WERI-Rb-1 (cell line): ENCODE data around the gene PC.
A peak's percentile ranks its signal among the peaks of the same experiment; 100 is the strongest.

Source experiments
- DNase-seq: peaks from one replicate; pipeline ENCODE4 v3.0.0-alpha.2; 2020
- H3K27ac ChIP-seq: fragments of 250-450 bp; sonication (Bioruptor Pico); 2 replicates; pipeline ENCODE4 v1.5.1; 2020; ENCODE audit warnings: mild to moderate bottlenecking, moderate library complexity
- H3K27me3 ChIP-seq: fragments of 250-450 bp; sonication (Bioruptor Pico); 2 replicates; pipeline ENCODE4 v1.5.1; 2021; ENCODE audit warnings: mild to moderate bottlenecking, low read depth, moderate library complexity; ENCODE audit not compliant: insufficient read depth, severe bottlenecking
- H3K36me3 ChIP-seq: fragments of 250-450 bp; sonication (Bioruptor Pico); 2 replicates; pipeline ENCODE4 v1.5.1; 2020; ENCODE audit warnings: mild to moderate bottlenecking, moderate library complexity
- H3K4me3 ChIP-seq: 2 replicates; pipeline ENCODE4 v1.5.1; 2011; ENCODE audit warnings: low read depth, mild to moderate bottlenecking, control low read depth, low read length
- H3K9me3 ChIP-seq: fragments of 250-450 bp; sonication (Bioruptor Pico); 2 replicates; pipeline ENCODE4 v1.5.1; 2021; ENCODE audit warnings: mild to moderate bottlenecking, moderate library complexity; ENCODE audit not compliant: severe bottlenecking
- TF ChIP-seq, protein P1 (sequence below): IDR thresholded peaks from 2 replicates; pipeline ENCODE4 v1.5.1; 2011; ENCODE audit warnings: low read depth, mild to moderate bottlenecking, control low read depth, inconsistent platforms, low read length

PC gene

DNA sequence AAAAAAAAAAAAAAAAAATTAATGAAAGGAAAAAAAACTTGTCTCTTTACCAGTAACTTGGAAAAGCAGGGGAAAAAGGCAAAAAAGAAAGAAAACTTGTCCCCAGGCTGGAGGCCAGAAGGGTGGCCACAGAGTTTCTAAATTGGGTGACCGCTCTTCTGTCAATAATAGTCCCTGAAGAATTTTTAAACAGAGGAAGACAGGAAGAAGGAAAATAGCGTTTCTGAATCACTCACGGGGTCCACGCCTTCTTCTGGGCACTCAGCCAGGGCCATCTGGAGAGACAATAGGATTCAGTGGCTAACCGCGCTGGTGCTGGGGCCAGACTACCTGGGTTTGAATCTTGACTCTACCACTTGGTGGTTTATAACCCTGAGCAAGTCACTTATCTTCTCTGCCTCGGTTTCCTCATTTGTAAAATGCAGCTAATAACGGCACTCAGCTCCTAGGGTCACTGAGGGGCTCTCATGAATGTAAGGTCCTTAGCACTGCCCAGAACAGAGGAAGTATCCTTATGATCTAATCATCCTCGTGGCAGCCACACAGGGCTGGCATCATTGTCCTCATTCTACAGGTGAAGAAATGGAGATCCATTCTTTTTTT is 23.9 kb upstream of the PC start:
- H3K4me3 ChIP-seq: no peak overlapping the region
- TF ChIP-seq, protein P1, sequence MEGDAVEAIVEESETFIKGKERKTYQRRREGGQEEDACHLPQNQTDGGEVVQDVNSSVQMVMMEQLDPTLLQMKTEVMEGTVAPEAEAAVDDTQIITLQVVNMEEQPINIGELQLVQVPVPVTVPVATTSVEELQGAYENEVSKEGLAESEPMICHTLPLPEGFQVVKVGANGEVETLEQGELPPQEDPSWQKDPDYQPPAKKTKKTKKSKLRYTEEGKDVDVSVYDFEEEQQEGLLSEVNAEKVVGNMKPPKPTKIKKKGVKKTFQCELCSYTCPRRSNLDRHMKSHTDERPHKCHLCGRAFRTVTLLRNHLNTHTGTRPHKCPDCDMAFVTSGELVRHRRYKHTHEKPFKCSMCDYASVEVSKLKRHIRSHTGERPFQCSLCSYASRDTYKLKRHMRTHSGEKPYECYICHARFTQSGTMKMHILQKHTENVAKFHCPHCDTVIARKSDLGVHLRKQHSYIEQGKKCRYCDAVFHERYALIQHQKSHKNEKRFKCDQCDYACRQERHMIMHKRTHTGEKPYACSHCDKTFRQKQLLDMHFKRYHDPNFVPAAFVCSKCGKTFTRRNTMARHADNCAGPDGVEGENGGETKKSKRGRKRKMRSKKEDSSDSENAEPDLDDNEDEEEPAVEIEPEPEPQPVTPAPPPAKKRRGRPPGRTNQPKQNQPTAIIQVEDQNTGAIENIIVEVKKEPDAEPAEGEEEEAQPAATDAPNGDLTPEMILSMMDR: no peak
- DNase-seq: peak; percentile 28
- no peaks in the 10 kb centered on the region for H3K36me3 ChIP-seq
- no peaks in the 10 kb centered on the region for H3K27me3 ChIP-seq
- H3K9me3 ChIP-seq: peaks cover 4% of the 10 kb centered on the region
- no peak overlapping the region for H3K27ac ChIP-seq

DNA sequence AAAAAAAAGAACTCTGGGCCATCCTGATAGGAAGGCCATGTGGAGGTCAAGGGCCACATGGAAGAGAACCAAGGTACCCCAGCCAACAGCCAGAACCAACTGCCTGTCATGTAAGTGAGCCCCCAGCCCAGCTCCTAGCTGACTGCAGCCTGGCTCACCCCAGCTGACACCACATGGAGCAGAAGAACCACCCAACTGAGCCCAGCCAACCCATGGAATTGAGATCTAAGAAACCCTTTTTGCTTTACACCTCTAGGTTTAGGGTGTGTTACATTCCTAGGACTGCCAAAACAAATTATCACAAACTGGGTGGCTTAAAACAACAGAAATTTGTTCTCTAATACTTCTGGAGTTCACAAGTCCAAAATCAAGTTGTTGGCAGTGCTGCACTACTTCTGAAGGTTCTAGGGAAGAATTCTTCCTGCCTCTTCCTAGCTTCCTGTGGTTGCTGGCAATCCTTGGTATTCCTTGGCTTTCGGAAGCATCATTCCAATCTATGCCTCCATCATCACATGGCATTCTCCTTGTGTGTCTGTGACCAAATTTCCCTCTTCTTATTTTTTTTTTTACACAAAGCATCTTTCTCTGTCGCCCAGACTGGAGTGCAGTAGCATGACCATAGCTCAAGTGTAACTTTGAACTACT is 21.3 kb upstream of the PC start:
- no peaks in the 10 kb centered on the region for H3K27me3 ChIP-seq
- DNase-seq: no peak
- H3K27ac ChIP-seq: no peak overlapping the region
- H3K36me3 ChIP-seq: no peaks in the 10 kb centered on the region
- peaks cover 4% of the 10 kb centered on the region for H3K9me3 ChIP-seq
- TF ChIP-seq, protein P1: no peak
- no peak overlapping the region for H3K4me3 ChIP-seq

DNA sequence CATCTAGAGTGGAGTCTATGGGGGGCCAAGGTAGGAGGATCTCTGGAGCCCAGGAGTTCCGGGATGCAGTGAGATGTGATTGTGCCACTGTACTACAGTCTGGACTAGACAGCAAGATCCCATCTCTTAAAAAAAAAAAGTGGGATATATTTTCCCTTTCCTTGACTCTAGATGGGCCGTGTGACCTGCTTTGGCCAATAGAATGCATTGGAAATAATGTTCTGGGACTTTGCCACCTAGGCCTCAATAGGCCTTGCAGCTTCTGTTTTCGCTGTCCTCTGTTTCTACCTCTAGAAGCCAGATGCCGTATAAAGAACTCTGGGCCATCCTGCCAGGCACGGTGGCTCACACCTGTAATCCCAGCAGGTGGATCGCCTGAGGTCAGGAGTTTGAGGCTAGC is 20.5 kb upstream of the PC start:
- Histone ChIP-seq H3K27me3 (no peaks in the 10 kb centered on the region), H3K27ac (no peak overlapping the region), H3K9me3 (peaks cover 4% of the 10 kb centered on the region), H3K4me3 (no peak overlapping the region), H3K36me3 (no peaks in the 10 kb centered on the region)
- DNase-seq: no peak
- TF ChIP-seq, protein P1: no peak

DNA sequence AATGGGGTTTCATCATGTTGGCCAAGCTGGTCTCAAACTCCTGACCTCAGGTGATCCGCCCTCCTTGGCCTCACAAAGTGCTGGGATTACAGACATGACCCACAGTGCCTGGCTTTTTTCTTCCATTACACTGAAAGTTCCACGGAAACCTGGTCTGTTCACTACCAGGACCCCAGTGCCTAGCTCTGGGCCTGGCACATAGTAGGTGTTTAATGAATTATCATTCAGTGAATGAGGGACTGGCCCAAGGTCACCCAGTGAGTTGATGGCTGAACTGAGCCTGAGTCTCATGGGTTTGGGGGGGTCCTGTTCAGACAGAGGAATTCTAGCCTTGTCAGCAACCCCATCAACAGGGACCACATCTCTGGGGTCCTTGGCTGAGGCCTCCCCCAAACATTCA is 20.0 kb upstream of the PC start:
- peaks cover 4% of the 10 kb centered on the region for H3K9me3 ChIP-seq
- no peaks in the 10 kb centered on the region for H3K36me3 ChIP-seq
- no peak overlapping the region for H3K4me3 ChIP-seq
- TF ChIP-seq, protein P1: no peak
- H3K27me3 ChIP-seq: no peaks in the 10 kb centered on the region
- no peak for DNase-seq
- H3K27ac ChIP-seq: no peak overlapping the region

DNA sequence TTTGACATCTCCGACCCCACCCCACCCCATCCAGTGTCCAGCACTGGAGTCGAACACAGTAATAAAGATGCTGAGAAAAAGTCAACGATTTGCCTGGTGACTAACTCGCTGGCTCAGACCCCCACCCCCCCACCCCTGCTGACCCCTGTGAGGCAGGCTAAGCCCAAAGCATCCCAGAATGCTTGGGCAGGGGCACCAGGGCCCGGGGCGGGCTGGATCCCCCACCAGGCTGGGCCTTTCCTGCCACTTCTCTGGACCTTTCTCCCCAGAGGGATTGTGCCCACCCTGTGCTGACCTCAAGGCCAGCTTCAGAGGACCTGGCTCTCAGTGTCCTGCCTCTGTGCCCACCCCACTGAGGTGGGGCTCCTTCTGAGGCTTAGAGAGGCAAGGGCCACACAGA is 18.7 kb upstream of the PC start:
- peaks cover 4% of the 10 kb centered on the region for H3K9me3 ChIP-seq
- H3K4me3 ChIP-seq: no peak overlapping the region
- no peak for DNase-seq
- H3K27ac ChIP-seq: no peak overlapping the region
- TF ChIP-seq, protein P1: no peak
- H3K27me3 ChIP-seq: no peaks in the 10 kb centered on the region
- no peaks in the 10 kb centered on the region for H3K36me3 ChIP-seq
